Ectodermal cell (in vitro differentiated cells): ENCODE data around the gene TMTC1.

Experiments
- H3K27ac ChIP-seq: 2 replicates; pipeline ENCODE4 v1.7.0; 2013; ENCODE audit warnings: mild to moderate bottlenecking, low read depth, low read length; ENCODE audit not compliant: insufficient read depth, poor library complexity, severe bottlenecking
- H3K27me3 ChIP-seq: 2 replicates; pipeline ENCODE4 v1.7.0; 2013; ENCODE audit warnings: mild to moderate bottlenecking, low read length; ENCODE audit not compliant: insufficient read depth, control insufficient read depth, poor library complexity, severe bottlenecking
- H3K36me3 ChIP-seq: one replicate; pipeline ENCODE4 v1.7.0; 2013; ENCODE audit warnings: low read length; ENCODE audit not compliant: control insufficient read depth, insufficient read depth
- H3K4me1 ChIP-seq: one replicate; pipeline ENCODE4 v1.7.0; 2013; ENCODE audit warnings: low read length; ENCODE audit not compliant: control insufficient read depth, insufficient read depth
- H3K4me3 ChIP-seq: 2 replicates; pipeline ENCODE4 v1.7.0; 2013; ENCODE audit warnings: low read depth, low read length, control low read depth; ENCODE audit not compliant: insufficient read depth
- H3K9me3 ChIP-seq: 2 replicates; pipeline ENCODE4 v1.7.0; 2013; ENCODE audit warnings: mild to moderate bottlenecking, low read length, moderate library complexity; ENCODE audit not compliant: control insufficient read depth
- WGBS, 2 experiments: methylation state at CpG; one replicate each; pipeline ENCODE4 v1.1.7; 2013; ENCODE audit warnings: missing lambda C conversion rate in 2 of 2; 5-methylcytosine and 5-hydroxymethylcytosine counted together

The TMTC1 gene

DNA sequence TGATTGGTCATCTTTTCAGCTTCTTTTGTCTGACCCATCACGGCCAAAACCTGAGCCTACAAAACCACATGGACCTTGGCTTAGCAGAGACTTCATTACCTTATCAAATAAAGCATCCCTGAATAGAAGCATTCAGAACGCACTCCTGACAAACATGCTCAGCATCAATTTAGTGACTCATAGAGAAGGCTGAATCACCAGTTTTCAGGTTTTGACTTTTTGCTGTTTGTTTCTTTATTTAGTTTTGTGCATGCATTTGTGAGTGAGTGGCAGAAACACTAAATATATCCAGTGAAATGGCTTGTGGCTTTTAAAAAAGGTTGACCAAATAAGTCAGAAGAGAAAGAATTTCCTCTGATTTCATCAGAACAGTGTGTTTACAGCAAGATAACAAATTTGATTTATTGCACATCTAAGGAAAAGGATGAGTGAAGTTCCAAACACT lies 267.3 kb downstream of the TMTC1 start:
- Histone ChIP-seq H3K9me3 (no peaks in the 10 kb centered on the region), H3K27me3 (no peaks in the 10 kb centered on the region), H3K36me3 (no peaks in the 10 kb centered on the region), H3K27ac (no peak overlapping the region), H3K4me1 (no peaks in the 10 kb centered on the region), H3K4me3 (no peak overlapping the region)
- 78 to 95% methylated on average over 2 of the region's 2 CpGs for WGBS, 2 experiments

DNA sequence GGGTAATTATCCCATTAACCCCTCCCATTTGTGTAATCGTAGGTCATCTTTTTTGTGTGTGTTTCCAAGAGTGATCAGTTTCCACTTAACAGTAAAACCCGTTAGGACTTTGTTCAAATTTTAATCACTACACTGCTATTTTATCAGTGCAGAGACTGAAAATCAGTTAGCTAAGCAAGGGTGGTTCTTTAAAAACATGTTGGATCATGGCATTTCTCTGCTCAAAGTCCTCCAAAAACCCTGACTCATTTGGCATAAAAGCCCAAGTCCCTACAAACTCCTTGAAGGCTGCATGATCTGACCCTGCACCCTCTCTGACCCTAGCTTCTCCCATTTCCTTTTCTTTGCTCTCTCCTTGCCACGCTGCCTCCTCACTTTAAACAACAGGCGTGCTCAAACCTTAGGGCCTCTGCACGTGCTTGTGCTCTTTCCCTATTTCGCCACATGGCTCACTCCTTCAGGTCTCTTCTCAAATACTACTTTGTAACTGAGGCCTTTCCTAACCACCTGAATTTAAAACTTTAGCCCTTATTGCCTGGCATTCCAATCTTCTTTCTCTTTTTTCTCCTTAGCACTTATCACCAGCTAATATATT lies 273.1 kb downstream of the TMTC1 start:
- WGBS, 2 experiments = 73 to 85% methylated on average over 6 of the region's 6 CpGs
- no peak overlapping the region for H3K27ac ChIP-seq
- H3K9me3 ChIP-seq = no peaks in the 10 kb centered on the region
- no peaks in the 10 kb centered on the region for H3K27me3 ChIP-seq
- H3K4me3 ChIP-seq = no peak overlapping the region
- peaks cover 17% of the 10 kb centered on the region for H3K4me1 ChIP-seq
- no peaks in the 10 kb centered on the region for H3K36me3 ChIP-seq

DNA sequence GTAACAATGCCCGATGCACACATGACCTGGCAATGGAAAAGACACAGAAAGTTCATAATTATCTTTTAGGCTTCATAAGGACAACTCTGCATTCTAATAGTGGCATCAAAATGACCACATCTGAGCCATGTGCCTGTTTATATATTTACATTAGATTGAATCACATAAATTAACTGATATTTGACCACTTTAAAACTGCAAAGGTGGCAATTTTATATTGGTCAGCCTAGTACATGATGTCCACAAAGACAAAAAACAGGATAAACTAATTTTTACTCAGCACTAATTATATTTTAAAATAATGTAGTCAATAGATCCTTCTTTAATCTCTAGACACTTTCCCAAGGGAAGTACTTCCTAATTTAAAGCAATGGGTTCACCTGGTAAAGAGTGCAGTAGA lies 274.2 kb downstream of the TMTC1 start:
- H3K36me3 ChIP-seq = no peaks in the 10 kb centered on the region
- 88 to 89% methylated on average over 1 of the region's 1 CpG for WGBS, 2 experiments

DNA sequence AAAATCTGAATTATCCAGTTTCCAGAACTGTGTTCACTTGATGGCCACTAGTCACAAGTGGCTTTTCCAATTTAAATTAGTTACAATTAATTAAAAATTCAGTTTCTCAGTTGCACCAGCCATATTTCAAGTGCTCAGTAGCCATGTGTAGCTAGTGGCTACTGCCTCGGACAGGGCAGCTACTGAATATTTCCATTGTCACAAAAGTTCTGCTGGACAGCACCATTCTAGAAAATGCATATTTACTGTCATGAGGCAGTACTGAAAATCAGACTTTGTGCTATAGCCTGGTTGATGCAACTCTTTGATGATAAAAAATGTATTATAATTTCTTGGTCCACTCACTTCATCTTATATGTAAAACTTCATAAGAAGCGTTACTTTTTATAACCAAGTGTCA lies 274.8 kb downstream of the TMTC1 start:
- 93 to 96% methylated on average over 2 of the region's 2 CpGs for WGBS, 2 experiments
- no peaks in the 10 kb centered on the region for H3K36me3 ChIP-seq
- H3K4me3 ChIP-seq = no peak overlapping the region
- H3K27ac ChIP-seq = no peak overlapping the region
- H3K27me3 ChIP-seq = no peaks in the 10 kb centered on the region
- H3K4me1 ChIP-seq = peaks cover 17% of the 10 kb centered on the region
- H3K9me3 ChIP-seq = no peaks in the 10 kb centered on the region

More for the DNA sequence above, 274.2 kb downstream of the TMTC1 start:
- Histone ChIP-seq H3K27me3 (no peaks in the 10 kb centered on the region), H3K27ac (no peak overlapping the region), H3K4me1 (peaks cover 17% of the 10 kb centered on the region), H3K9me3 (no peaks in the 10 kb centered on the region), H3K4me3 (no peak overlapping the region)

DNA sequence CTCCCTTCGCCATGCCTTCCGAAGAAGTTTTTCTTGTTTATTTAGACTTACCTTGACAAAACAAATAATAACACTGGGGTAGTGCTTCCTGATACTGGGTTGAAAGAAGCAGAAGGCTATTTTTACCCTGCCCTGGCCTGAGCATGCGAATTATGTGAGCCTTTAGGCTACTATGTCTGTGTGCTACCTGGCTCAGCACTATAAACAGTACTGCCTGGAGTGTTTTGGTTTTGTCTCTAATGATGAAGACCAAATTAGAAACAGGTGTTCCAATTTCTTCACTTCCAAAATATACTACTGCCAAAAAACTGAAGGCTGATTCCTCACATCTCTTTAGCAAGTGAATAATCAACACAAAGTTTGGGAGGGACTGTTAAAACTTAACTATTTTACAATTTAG lies 278.6 kb downstream of the TMTC1 start:
- WGBS, 2 experiments = 98 to 100% methylated on average over 3 of the region's 3 CpGs
- Histone ChIP-seq H3K4me3 (no peak overlapping the region), H3K27me3 (no peaks in the 10 kb centered on the region), H3K9me3 (no peaks in the 10 kb centered on the region), H3K27ac (no peak overlapping the region), H3K4me1 (peaks cover 14% of the 10 kb centered on the region), H3K36me3 (no peaks in the 10 kb centered on the region)

DNA sequence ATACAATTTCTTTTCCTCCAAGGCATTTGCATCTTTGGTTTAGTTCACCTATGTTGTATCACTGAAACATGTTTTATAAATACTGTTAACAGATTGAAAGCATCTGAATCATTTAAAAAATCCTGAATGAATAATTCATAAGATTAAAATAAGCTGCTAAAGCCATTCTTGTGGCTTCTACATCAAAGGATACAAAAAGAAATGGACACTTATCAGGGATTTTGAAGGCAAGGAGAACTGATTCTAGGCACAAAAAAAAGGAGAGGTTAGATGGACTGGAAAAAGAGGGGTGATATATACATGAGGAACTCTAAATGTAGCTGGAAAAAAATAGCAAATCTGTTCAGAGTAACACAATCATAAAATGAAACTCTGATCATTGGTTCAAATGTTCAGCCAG lies 280.5 kb downstream of the TMTC1 start:
- Histone ChIP-seq H3K36me3 (no peaks in the 10 kb centered on the region), H3K4me3 (no peak overlapping the region), H3K4me1 (peaks cover 13% of the 10 kb centered on the region), H3K27me3 (no peaks in the 10 kb centered on the region), H3K9me3 (no peaks in the 10 kb centered on the region), H3K27ac (no peak overlapping the region)

DNA sequence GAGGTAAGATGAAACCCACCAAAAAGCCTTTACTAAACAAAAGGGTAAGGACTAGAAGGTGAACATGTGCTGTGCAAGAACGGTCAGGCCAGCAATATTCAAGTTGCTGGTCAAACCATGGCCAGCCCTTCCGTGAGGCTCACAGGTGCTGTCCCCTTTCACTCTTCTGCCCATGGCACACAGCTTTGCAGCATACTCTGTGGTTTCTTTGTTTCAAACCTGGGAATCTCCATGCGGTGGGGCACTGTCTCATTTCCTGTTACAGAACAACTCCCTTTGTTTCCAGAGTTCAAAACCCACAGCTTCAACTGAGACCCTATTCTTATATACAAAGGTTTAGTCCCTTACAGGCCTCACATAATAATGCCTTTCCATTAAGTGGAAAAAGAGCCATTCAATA lies 284.5 kb downstream of the TMTC1 start:
- H3K4me3 ChIP-seq = no peak overlapping the region
- H3K27me3 ChIP-seq = no peaks in the 10 kb centered on the region
- no peaks in the 10 kb centered on the region for H3K4me1 ChIP-seq
- H3K36me3 ChIP-seq = no peaks in the 10 kb centered on the region
- 92% methylated on average over 3 of the region's 3 CpGs for WGBS, 2 experiments
- H3K9me3 ChIP-seq = no peaks in the 10 kb centered on the region
- H3K27ac ChIP-seq = no peak overlapping the region

DNA sequence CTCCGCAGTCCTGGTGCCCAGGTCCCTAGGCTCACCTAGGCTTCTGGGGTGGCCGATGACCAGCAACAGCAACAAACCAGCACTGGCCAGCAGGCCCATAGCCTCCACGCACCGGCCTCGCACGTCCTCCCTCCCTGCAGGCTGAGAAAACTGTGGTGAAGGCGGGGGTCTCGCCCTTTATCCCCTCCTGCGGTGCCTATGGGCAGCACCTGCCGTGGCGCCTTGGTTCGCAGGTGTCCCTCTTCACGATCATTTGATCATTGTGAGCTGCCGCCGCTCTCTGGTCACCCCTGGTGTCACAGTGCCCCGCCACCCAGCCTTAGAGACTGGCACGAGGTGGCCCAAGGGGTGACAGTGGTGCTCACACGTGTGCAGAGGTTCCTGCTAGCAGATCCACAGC lies 286.2 kb downstream of the TMTC1 start, which contains the start of gene OVCH1:
OVCH1 (minus strand) TSS at position 99 of the 400 bp plus-strand sequence; CDS start at position 99, 0 bp downstream.
- Histone ChIP-seq H3K4me3 (no peak within 1 kb of the TSS), H3K27me3 (no peaks in the 10 kb centered on the region), H3K4me1 (no peaks in the 10 kb centered on the region), H3K36me3 (no peaks in the 10 kb centered on the region), H3K27ac (no peak within 1 kb of the TSS), H3K9me3 (no peaks in the 10 kb centered on the region)
- 94% methylated on average over 18 of the region's 18 CpGs for WGBS, 2 experiments

DNA sequence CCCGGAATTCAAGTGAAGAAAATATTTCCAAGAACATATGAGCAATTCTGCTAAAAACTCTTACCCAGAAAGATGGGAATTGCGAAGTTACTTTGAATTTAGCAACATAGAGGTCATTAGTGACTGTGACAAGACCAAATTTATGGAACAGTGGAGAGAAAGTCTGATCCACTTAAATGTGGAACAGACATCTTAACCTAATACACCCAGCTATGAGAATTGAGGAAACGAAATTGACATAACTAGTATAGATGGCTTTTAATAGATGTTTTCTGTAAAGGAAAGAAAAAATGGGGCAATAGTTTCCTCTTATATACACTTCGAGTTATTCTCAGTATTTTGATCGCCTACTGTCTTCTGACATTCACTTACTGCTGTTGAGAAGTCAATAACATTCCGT lies 290.9 kb downstream of the TMTC1 start:
- no peaks in the 10 kb centered on the region for H3K36me3 ChIP-seq
- H3K4me3 ChIP-seq = no peak overlapping the region
- no peak overlapping the region for H3K27ac ChIP-seq
- H3K4me1 ChIP-seq = no peaks in the 10 kb centered on the region
- no peaks in the 10 kb centered on the region for H3K9me3 ChIP-seq
- WGBS, 2 experiments = 84 to 100% methylated on average over 6 of the region's 6 CpGs
- no peaks in the 10 kb centered on the region for H3K27me3 ChIP-seq

DNA sequence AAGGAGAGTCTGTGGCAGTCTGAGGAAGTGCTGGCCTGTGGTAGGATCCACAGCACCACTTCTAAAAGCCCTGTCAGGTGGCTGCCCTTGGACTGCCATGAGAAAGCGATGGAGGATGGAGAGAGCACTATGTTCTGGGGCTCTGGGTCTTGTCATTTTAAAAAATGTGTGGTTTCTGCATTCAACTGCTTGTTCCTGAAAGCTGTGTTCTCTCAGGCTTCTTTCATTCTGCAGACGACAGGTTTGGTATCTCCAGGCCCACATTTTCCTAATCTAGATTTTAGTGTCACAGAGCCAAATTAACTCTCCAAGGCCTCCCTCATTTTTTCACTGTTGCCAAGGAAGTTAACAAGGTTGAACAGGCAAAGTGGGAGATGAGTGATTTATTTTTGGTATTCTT lies 296.8 kb downstream of the TMTC1 start:
- 94 to 96% methylated on average over 2 of the region's 2 CpGs for WGBS, 2 experiments
- Histone ChIP-seq H3K9me3 (no peaks in the 10 kb centered on the region), H3K36me3 (no peaks in the 10 kb centered on the region), H3K4me3 (no peak overlapping the region), H3K27ac (no peak overlapping the region), H3K4me1 (no peaks in the 10 kb centered on the region), H3K27me3 (no peaks in the 10 kb centered on the region)

DNA sequence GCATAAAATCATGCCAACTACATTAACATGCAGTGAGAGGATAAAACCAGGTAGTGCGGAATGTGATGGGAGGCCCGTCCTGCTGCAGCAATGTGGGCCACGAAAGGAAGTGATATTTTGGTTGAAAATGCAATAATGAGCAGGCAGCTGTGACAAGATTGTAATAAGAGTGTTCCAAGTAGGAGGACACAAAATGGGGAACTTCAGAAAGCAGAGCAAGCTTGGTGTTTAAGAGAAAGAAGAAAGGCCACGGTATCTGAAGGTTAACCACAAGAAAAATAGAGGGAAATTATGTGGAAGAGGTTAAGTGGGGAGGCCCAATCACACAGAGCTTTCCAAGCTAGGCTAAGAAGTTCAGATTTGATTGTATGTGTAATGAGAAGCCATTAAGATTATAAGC lies 320.5 kb downstream of the TMTC1 start:
- Histone ChIP-seq H3K27ac (no peak overlapping the region), H3K27me3 (no peaks in the 10 kb centered on the region), H3K9me3 (no peaks in the 10 kb centered on the region), H3K4me3 (no peak overlapping the region), H3K36me3 (no peaks in the 10 kb centered on the region), H3K4me1 (no peaks in the 10 kb centered on the region)
- WGBS, 2 experiments = 91 to 95% methylated on average over 4 of the region's 4 CpGs
